SK-N-SH (cell line): ENCODE data around the gene CAMK4. TPM values are rescaled to one million over a fixed set of nuclear protein-coding genes. Genes with fewer than 3 reads are reported as not detected.

Experiments
- CTCF ChIA-PET: fragments of 300-600, 350-600 bp; formaldehyde crosslinking; extraction: SDS; loops from one replicate; lab custom pipeline; 2021; lab: Yijun Ruan, JAX
- POLR2A ChIA-PET: fragments of 350-600 bp; sonication (Branson Sonifier 250); formaldehyde crosslinking; extraction: SDS; loops from one replicate; lab custom pipeline; 2020; ENCODE audit warnings: antibody characterized with exemption, inconsistent platforms; lab: Yijun Ruan, JAX
- DNase-seq: peaks from one replicate; pipeline ENCODE4 v3.0.0; 2012
- H2AFZ ChIP-seq: fragments of 200-600 bp; sonication (generic); 2 replicates; pipeline ENCODE4 v1.8.1; 2016; ENCODE audit warnings: antibody characterized with exemption, mild to moderate bottlenecking, low read depth
- H3F3A ChIP-seq: fragments of 200-600 bp; sonication (generic); replicated peaks from 2 replicates; pipeline ENCODE3; 2016; ENCODE audit warnings: antibody characterized with exemption, mild to moderate bottlenecking; ENCODE audit not compliant: insufficient read depth
- H3K27ac ChIP-seq, 2 experiments: fragments of 200-500 bp in 1 of 2; fragments of 200-600 bp in 1 of 2; sonication (Bioruptor generic) in 1 of 2; sonication (generic), shearing (Covaris generic) in 1 of 2; 2 replicates each; pipeline versions ENCODE4 v1.5.1 to v1.6.1; 2014 to 2016; ENCODE audit warnings: low read depth in 2 of 2, inconsistent platforms in 1 of 2, low read length in 1 of 2, mild to moderate bottlenecking in 1 of 2, mixed read lengths in 1 of 2
- H3K27me3 ChIP-seq: fragments of 200-600 bp; sonication (generic), shearing (Covaris generic); 2 replicates; pipeline ENCODE4 v1.6.1; 2016; ENCODE audit warnings: mixed run types; ENCODE audit not compliant: insufficient read depth
- H3K36me3 ChIP-seq, 2 experiments: fragments of 200-500 bp in 1 of 2; fragments of 200-600 bp in 1 of 2; sonication (Bioruptor generic) in 1 of 2; sonication (generic) in 1 of 2; replicated peaks in 1 of 2; 2 replicates each; pipeline versions ENCODE3 to v1.5.1; 2014 to 2016; ENCODE audit warnings: low read length in 1 of 2, mild to moderate bottlenecking in 1 of 2; ENCODE audit not compliant: insufficient read depth in 2 of 2, control insufficient read depth in 1 of 2
- H3K4me1 ChIP-seq, 2 experiments: fragments of 200-500 bp in 1 of 2; fragments of 200-600 bp in 1 of 2; sonication (Bioruptor generic) in 1 of 2; sonication (generic), shearing (Covaris generic) in 1 of 2; 2 replicates each; pipeline versions ENCODE4 v1.5.1 to v1.6.1; 2014 to 2016; ENCODE audit warnings: low read depth in 1 of 2, low read length in 1 of 2, mixed run types in 1 of 2; ENCODE audit not compliant: insufficient read depth in 2 of 2, control insufficient read depth in 1 of 2
- H3K4me2 ChIP-seq: fragments of 200-600 bp; sonication (generic), shearing (Covaris generic); 2 replicates; pipeline ENCODE4 v1.6.1; 2017; ENCODE audit warnings: mixed run types
- H3K4me3 ChIP-seq, 2 experiments: fragments of 200-500 bp in 1 of 2; fragments of 200-600 bp in 1 of 2; sonication (Bioruptor generic) in 1 of 2; sonication (generic), shearing (Covaris generic) in 1 of 2; 2 replicates each; pipeline versions ENCODE4 v1.5.1 to v1.8.1; 2014 to 2016; ENCODE audit warnings: low read depth in 2 of 2, inconsistent platforms in 1 of 2, low read length in 1 of 2, mild to moderate bottlenecking in 1 of 2, mixed read lengths in 1 of 2, moderate library complexity in 1 of 2
- H3K79me2 ChIP-seq: fragments of 200-600 bp; sonication (generic); 2 replicates; pipeline ENCODE4 v1.8.1; 2017; ENCODE audit warnings: mild to moderate bottlenecking; ENCODE audit not compliant: insufficient read depth
- H3K9ac ChIP-seq: fragments of 200-600 bp; sonication (generic); 2 replicates; pipeline ENCODE4 v1.6.1; 2017; ENCODE audit warnings: mixed run types
- H3K9me2 ChIP-seq: fragments of 200-600 bp; sonication (generic); 2 replicates; pipeline ENCODE4 v1.6.1; 2017; ENCODE audit warnings: mixed run types
- H3K9me3 ChIP-seq: fragments of 200-600 bp; sonication (generic); 2 replicates; pipeline ENCODE4 v1.6.1; 2017; ENCODE audit warnings: mixed run types, mild to moderate bottlenecking, moderate library complexity
- H4K20me1 ChIP-seq: fragments of 200-600 bp; sonication (generic); 2 replicates; pipeline ENCODE4 v1.6.1; 2017; ENCODE audit warnings: mild to moderate bottlenecking, mixed run types; ENCODE audit not compliant: insufficient read depth
- EZH2phosphoT487 ChIP-seq: fragments of 200-600 bp; sonication (generic); IDR thresholded peaks from 2 replicates; pipeline ENCODE4 v1.6.1; 2017; ENCODE audit warnings: low read depth, mixed run types, mild to moderate bottlenecking, antibody characterized with exemption, moderate library complexity, borderline replicate concordance
- FOSL2 ChIP-seq: IDR thresholded peaks from 2 replicates; pipeline ENCODE4 v1.4.0; 2012; ENCODE audit warnings: low read depth, mild to moderate bottlenecking, moderate library complexity, borderline replicate concordance
- FOXJ3 ChIP-seq: sonication (generic); formaldehyde crosslinking; IDR thresholded peaks from 2 replicates; pipeline ENCODE4 v1.5.1; 2020; ENCODE audit warnings: mild to moderate bottlenecking, missing genetic modification reagents
- FOXM1 ChIP-seq: IDR thresholded peaks from 2 replicates; pipeline ENCODE4 v1.4.0; 2012; ENCODE audit warnings: low read depth, mild to moderate bottlenecking
- GABPA ChIP-seq: IDR thresholded peaks from 2 replicates; pipeline ENCODE4 v1.4.0; 2012; ENCODE audit warnings: low read depth, mild to moderate bottlenecking
- JUND ChIP-seq: IDR thresholded peaks from 2 replicates; pipeline ENCODE4 v1.4.0; 2012
- MAX ChIP-seq: IDR thresholded peaks from 2 replicates; pipeline ENCODE4 v1.4.0; 2012; ENCODE audit warnings: low read depth
- NFIC ChIP-seq: IDR thresholded peaks from 2 replicates; pipeline ENCODE4 v1.4.0; 2012; ENCODE audit warnings: borderline replicate concordance
- NRF1 ChIP-seq: IDR thresholded peaks from 2 replicates; pipeline ENCODE4 v1.6.1; 2012; ENCODE audit warnings: low read depth, mild to moderate bottlenecking, low read length
- PBX3 ChIP-seq: IDR thresholded peaks from 2 replicates; pipeline ENCODE4; 2012
- RAD21 ChIP-seq: IDR thresholded peaks from 2 replicates; pipeline ENCODE4 v1.6.1; 2012; ENCODE audit warnings: mild to moderate bottlenecking, low read length
- RCOR1 ChIP-seq: fragments of 150-350 bp; IDR thresholded peaks from 2 replicates; pipeline ENCODE4 v1.6.1; 2017; ENCODE audit warnings: antibody characterized with exemption, low read length
- RFX5 ChIP-seq: IDR thresholded peaks from 2 replicates; pipeline ENCODE4 v1.6.1; 2012; ENCODE audit warnings: mild to moderate bottlenecking, improper control_type of control experiment, low read length
- RXRA ChIP-seq: IDR thresholded peaks from 2 replicates; pipeline ENCODE4 v1.4.0; 2012; ENCODE audit warnings: low read depth, mild to moderate bottlenecking, borderline replicate concordance
- SIN3A ChIP-seq: IDR thresholded peaks from 2 replicates; pipeline ENCODE4 v1.6.1; 2012; ENCODE audit warnings: low read depth, mild to moderate bottlenecking, low read length, moderate library complexity, borderline replicate concordance
- TAF1 ChIP-seq: IDR thresholded peaks from 2 replicates; pipeline ENCODE4 v1.6.1; 2012; ENCODE audit warnings: low read depth, mild to moderate bottlenecking, low read length, moderate library complexity, borderline replicate concordance
- TCF12 ChIP-seq: IDR thresholded peaks from 2 replicates; pipeline ENCODE4 v1.4.0; 2012
- TEAD4 ChIP-seq: IDR thresholded peaks from 2 replicates; pipeline ENCODE4 v1.4.0; 2012; ENCODE audit warnings: mild to moderate bottlenecking, borderline replicate concordance; ENCODE audit not compliant: insufficient read depth
- USF2 ChIP-seq: fragments of 150-350 bp; IDR thresholded peaks from 2 replicates; pipeline ENCODE4 v1.6.1; 2017; ENCODE audit warnings: antibody characterized with exemption, low read length, low read depth, borderline replicate concordance
- YY1 ChIP-seq: IDR thresholded peaks from 2 replicates; pipeline ENCODE4 v1.4.0; 2012; ENCODE audit warnings: low read depth, mild to moderate bottlenecking
- WGBS: methylation state at CpG from one replicate; pipeline ENCODE4 v1.1.6; 2017; ENCODE audit warnings: low lambda C conversion rate; 5-methylcytosine and 5-hydroxymethylcytosine counted together
- polyA plus RNA-seq, 3 experiments: library from polyadenylated mRNA; depleted of rRNA; stranded (reverse); fragments of >200 nt; gene quantifications; 2 replicates each; pipeline ENCODE4 v1.2.3, GENCODE V29; 2012

CAMK4 gene
- polyA plus RNA-seq, 1 of the 3 experiments (the other 2 are of a cell fraction): 4.1 TPM

- H3K4me3 ChIP-seq: no peak overlapping the region
- H4K20me1 ChIP-seq: no peaks in the 10 kb centered on the region
- H3F3A ChIP-seq: no peaks in the 10 kb centered on the region
- H3K9me2 ChIP-seq: no peaks in the 10 kb centered on the region
- CTCF ChIA-PET: no interaction called here
- H3K4me1 ChIP-seq: no peaks in the 10 kb centered on the region; a peak in 1 of 4 replicates
- 21% methylated on average over 2 of the region's 2 CpGs for WGBS
- no peaks in the 10 kb centered on the region for H3K9me3 ChIP-seq
- H3K9ac ChIP-seq: no peak overlapping the region
- H3K36me3 ChIP-seq: no peaks in the 10 kb centered on the region
- H3K27ac ChIP-seq: no peak overlapping the region
- H3K4me2 ChIP-seq: no peak overlapping the region
- no peaks in the 10 kb centered on the region for H3K79me2 ChIP-seq
- POLR2A ChIA-PET: no interaction called here
- no peaks in the 10 kb centered on the region for H3K27me3 ChIP-seq
- no peak for DNase-seq
- no peak overlapping the region for H2AFZ ChIP-seq
- TF ChIP-seq TCF12 (no peak), NRF1 (no peak), NFIC (no peak), FOXJ3 (CRISPR knock-in tag) (no peak), GABPA (no peak), FOXM1 (no peak), USF2 (no peak), RXRA (no peak), RFX5 (no peak), JUND (no peak), FOSL2 (no peak), PBX3 (no peak), TEAD4 (no peak), SIN3A (no peak), EZH2phosphoT487 (no peak), YY1 (no peak)
These were observed 113.5 kb downstream of the CAMK4 start for GRCh38 chr5:111337688-111338087.

- Histone ChIP-seq H3K36me3 (no peaks in the 10 kb centered on the region), H2AFZ (no peak overlapping the region), H3K79me2 (no peaks in the 10 kb centered on the region), H3K4me3 (no peak overlapping the region), H3K9me2 (no peaks in the 10 kb centered on the region), H3K27me3 (no peaks in the 10 kb centered on the region), H3K9ac (no peak overlapping the region), H4K20me1 (no peaks in the 10 kb centered on the region), H3F3A (no peaks in the 10 kb centered on the region), H3K27ac (no peak overlapping the region; a peak in 1 of 4 replicates), H3K9me3 (no peaks in the 10 kb centered on the region), H3K4me1 (peaks cover 0 to 2% of the 10 kb centered on the region in 2 experiments; a peak in 2 of 4 replicates), H3K4me2 (no peak overlapping the region)
- 81% methylated on average over 8 of the region's 8 CpGs for WGBS
- DNase-seq: no peak
- POLR2A ChIA-PET: no interaction called here
- no peak for TF ChIP-seq RAD21
- no peak for TF ChIP-seq FOXJ3 (CRISPR knock-in tag)
- TF ChIP-seq RFX5: no peak
- TF ChIP-seq MAX: no peak
- TF ChIP-seq RCOR1: no peak
- no peak for TF ChIP-seq TAF1
- CTCF ChIA-PET: interaction anchor here (1.4 kb wide), 1 partner anchor 116 kb away, joined by 4 read pairs; no protein-coding TSS in a partner anchor
These were observed 121.5 kb downstream of the CAMK4 start for GRCh38 chr5:111345731-111346130.
